ENCODE data around the gene MAP2.

Gene MAP2

DNA sequence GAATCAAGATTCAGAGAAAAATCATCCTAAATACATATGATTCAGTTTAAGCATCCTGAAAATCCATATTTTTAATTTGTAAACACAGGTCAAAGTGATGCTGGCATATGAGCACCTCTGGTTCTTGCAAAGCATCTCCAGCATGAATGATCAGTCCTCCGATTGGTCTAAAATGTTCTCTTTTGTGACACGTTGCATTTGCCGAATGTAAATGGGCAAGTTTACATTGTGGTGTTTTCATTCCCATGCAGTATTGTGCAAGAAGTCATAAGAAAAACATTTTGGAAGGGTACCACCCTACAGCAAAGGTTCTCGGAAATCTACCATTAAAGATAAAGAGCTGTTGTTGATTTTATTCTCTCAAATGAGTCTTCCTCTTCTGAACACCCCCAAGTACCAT, 239.8 kb downstream of the MAP2 start:
- DNase-seq, result no peak

DNA sequence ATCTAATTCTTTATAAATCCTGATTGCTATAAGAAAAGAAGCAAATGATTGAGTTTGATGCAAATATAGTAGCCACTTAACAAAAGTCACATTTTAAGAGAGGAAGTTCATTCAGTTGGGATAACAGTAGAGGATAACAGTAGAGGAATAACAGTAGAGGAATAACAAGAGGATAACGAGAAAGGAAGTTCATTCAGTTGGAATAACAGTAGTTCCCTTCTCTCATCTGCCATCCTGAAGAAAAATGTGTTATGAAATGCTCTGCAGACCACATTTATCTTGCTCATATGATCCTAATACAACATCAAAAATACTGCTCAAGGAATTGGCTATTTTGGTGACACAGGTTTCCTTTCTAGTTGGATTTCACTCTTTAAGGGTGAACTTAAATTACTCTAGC, 242.4 kb downstream of the MAP2 start:
- DNase-seq, result no peak

DNA sequence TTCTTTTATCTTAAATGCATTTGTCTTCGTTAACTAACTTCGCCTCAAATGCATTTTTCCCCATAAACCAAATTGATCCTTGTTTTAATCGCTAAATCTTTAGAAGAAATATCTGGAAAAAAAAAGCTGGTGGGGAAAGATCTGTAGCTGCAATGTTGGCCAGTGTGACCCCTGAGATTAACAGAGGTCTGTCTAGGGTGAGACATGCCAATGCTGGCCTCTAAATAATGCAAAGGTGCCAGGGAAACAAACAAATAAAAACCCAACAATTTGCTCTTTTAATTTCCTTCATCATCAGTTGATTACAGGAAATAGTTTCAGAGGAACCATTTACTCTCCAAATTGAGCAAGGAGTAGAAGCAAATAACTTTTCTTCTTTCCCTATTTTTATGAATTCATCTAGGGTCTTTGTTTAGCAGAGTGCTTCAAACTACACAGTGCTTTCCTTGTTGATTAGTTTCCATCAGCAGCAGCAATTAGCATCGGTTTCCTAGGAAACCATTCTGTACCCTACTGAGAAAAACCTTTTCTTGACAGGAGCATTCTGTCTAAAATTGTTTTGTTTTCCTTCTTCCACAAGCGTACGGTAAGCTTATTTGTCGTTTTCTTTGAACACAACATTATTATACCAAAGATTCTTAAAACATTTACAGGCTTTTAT, 247.3 kb downstream of the MAP2 start:
- DNase-seq, result no peak

DNA sequence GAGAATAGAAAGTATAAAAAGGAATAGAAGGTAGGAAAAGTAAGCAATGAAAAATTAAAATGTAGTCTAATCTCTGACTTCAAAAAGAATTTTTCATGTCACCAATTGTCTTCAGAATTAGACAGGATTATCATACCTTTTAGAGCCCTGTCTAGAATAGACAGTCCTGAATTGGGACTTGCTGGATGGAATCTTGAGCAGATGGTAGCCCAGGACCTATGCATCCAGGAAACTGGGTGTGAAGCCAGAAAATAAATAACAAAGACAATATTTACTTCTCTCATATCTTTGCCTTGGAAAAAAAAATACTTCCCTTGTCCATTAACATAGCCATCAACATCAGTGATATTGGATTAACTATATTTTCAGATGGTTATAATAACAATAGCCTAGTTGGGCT, 250.0 kb downstream of the MAP2 start:
- no peak for DNase-seq

DNA sequence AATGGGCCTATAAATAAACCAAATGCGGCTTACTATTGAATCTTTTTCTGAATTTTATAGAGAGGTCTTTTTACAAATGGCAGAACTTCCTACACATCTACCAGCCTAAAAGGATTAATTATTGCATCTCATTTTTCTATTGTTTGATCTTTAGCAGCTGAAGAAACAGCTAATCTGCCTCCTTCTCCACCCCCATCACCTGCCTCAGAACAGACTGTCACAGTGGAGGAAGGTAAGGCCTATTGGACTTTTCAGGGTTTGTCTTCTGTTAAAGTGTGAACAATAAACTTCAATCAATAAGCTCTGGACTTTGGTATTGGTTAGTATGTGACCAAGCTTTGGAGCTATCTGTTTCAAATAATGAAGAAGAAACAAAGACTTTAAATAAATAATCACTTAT, 256.7 kb downstream of the MAP2 start:
- DNase-seq, result no peak

DNA sequence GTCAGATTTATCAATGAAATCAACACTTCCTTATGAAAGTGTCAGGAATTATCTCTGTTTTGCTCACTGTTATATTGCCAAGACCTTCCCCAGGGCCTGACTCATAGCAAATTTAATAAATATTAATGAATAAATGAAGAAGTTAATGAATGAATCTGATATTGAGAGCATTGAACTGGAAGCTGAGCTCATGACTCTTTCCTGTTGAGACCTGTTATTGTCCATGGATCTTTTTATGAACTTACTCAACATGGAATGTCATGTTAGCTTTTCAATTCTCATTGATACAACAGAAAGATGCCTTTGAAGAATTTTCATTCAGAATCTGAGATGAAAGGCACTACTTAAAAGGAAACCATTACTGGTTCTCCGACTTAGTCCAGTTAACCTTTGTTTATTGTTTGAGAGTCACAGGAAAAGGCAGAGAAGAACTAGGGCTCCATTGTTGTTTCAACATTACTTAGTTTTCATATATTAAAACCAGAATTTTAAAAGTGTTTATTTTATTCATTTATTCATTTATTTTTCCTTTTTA, 257.4 kb downstream of the MAP2 start:
- DNase-seq, result no peak

DNA sequence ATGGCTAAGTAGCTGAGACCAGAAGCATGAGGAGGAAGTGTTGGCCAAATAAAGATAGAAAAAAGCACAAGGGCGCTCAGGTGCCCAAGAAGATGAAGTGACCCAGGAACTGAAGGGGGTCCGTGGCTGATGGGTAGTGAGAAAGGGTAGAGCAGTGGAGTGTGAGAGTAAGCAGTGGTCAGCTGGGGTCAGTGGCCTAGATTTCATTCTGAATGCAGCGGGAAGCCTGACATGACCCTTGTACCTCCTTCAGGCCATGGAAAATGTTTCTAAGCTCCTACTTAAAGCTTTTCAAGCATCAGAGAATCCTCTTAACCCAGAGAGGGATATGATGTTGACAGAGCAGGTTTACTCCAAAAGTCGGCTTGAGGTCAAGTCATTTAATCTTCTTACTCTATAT, 258.8 kb downstream of the MAP2 start:
- no peak for DNase-seq

DNA sequence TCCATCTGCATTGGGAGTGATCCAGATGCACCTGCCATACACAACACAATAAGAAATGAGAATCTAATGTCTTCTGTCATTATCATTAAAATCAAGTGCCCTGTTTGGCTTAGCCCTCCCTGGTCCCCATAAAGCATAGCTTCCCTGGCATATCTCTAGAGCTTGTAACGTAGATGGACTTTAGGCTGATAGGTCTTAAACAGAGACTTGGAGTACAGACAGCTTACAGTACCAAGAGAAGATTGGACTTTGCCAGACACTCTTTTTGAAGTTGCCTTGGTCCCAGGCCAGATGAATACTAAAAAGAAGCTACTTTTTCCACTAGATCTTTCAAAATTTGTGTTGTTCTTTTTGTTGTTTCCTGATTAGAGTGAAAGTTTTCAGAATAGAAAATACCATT, 261.5 kb downstream of the MAP2 start:
- DNase-seq, result no peak

DNA sequence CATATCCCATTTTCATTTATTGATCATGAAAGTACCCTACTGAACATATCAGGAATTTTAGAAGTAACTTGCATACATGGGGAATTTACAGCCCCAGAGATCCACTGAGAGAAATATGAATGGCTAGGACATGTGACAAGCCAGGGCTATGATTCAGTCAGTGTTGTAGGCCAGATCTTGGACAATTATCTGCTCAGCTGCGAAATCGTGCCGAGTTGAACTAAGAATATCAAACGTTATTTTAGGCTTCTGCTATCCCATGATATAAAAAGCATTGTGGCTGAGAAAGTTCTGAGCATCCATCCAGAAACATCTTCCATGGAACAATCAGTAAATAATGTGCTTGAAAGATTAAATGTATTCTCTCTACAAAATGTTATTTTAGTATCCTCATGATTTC, 262.1 kb downstream of the MAP2 start:
- DNase-seq, result no peak

DNA sequence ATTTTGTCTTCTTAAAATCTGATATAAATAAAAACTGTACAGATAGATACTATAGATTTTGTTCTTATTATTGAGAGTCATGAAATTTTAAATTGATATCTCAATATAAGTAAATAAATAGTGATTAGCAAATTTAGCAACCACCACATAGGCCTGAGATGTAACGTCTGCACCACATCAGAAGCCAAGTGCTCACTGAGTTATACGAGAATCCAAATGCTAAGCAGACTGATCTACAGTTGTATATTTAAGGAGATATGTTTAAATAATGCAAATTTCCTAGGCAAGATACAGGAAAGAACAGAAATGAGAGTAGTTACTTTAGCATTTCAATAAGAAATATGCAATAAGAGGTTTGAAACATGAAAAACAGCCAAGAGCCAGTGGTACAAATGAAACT, 262.6 kb downstream of the MAP2 start:
- DNase-seq, result no peak

DNA sequence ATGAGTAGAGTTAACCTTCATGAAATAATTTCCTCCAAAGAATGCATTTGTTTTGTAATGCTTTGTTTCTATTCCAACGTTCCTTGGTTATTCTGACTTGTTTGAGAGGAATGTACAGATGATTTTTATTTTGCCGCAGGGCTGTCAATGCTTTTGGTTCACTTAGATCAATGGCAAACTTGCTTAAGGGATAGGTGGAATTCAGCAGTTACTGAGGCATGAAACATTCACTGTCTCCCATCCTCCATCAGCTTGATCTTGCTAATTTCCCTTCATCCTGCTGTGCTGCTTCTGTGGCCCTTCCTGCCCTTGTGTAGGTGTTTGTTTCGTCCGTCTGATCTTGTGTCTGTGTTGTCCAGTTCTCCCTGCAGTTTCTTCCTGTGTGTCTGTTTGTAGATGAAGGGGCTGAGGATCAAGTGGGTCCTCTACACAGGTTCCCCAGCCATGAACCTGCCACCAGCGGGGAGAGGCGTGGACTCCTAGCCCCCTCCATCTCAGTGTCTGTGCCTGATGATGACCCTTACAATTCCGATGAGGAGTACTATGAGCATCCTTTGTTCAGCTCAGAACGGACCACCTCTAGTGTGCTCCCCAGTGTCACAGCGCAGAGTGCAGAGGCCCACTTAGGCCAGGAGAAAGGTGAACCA, 263.6 kb downstream of the MAP2 start:
- DNase-seq, result no peak

DNA sequence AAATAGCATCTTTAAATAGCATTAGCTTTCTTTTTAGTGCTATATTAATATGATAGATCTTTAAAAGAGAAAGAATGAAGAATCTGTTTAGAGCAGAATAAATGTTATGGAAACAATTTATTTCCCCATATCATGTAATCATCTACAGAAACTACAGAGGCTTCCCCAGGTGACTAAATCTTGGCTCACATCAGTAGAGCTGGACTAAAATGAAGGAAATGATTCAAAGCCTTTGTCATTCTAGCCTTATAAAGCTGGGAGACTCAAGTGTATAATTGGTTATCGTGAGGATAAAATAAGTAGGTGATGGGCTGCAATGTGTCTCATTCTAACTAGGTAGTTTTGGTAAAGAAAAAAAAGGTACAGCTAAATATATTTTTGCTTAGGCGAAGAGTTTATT, 264.5 kb downstream of the MAP2 start:
- no peak for DNase-seq

DNA sequence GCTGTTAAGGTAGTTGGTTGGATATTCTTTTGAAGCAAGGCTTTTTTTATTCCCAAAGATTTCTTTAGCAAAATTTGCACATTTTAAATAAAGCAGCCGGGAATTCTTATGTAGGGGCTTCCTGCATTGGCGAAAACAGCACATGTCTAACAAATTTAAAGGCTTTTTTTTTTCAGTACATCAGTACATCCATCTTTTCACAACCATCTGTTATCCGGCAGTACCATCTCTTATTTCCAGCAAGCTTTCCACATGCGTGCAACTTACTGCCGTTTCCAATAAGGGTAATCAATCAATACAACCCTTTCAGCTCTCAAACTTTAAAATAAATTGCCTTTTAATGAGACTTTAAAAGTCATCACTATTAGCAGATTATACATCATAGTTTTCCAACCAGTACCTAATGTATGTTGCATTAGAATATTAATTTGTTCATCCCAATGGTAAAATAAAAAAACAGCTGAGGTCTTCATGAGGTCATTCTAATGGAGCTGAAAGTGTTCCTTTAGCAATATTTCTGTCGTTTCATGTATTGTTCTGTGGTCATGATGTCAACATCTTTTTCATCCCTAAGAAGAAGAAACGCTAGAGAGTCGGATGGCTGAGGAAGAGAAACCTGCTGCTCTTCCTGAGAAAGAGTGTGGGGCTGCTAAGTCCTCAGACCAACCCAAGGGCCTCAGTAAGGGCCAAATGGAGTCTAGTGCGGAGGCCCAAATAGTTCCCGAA, 266.3 kb downstream of the MAP2 start:
- DNase-seq, result no peak

DNA sequence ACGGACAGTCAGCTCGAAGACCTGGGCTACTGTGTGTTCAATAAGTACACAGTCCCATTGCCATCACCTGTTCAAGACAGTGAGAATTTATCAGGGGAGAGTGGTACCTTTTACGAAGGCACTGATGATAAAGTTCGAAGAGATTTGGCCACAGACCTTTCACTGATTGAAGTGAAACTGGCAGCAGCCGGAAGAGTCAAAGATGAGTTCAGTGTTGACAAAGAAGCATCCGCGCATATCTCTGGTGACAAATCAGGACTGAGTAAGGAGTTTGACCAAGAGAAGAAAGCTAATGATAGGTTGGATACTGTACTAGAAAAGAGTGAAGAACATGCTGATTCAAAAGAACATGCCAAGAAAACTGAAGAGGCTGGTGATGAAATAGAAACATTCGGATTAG, 270.9 kb downstream of the MAP2 start:
- no peak for DNase-seq

DNA sequence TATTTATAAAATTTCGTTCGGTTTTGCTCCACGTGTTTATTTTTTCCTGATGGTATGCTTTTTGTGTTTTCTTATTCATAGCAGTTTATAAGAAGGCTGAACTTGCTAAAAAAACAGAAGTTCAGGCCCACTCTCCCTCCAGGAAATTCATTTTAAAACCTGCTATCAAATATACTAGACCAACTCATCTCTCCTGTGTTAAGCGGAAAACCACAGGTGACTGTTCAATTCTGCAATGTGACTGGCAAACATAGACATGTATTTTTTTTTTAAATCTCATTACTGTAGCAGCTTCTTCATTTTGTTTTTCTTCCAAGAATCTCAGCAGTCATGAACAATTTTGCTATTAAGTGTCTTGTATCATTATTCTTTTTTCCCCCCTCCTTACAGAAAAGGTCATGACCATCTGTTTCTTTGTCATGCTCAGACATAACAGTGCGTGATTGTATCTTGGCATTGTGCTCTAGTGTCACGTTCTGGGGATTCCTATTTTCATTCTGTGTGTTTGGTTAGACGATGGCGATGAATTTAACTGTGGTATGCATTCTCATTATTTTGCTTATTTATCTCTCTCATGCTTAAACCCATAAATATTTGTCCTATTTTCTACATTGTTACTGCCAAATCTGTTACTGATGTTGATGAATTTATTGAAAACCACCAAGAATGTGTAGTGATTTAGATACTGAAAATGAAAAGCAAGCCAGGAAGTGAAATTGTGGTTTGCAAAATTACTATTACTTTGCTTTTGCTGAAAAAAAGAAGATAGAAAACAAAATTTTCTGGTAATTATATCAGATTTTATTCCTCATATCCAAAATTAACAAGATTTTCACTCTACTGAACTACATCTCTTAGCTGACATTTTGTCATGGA, 273.2 kb downstream of the MAP2 start:
- DNase-seq, result no peak

DNA sequence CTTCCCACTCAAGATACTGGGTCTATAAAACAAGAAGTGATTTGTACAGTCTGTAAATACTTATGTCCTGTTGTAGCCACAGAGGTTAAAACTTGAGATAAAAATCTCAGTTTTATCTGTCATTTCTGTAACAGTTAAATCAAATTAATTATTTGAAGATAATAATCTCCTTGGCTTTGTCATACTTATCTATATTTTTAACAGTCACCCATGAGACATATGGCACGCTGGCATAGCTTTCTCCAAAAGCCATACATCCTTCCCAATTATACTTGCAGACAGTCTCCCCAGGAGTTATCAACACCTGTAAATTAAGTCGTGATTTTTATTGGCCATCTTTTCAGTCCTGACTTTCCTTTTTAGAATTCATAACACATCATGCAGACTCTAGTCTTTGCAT, 278.9 kb downstream of the MAP2 start:
- no peak for DNase-seq

DNA sequence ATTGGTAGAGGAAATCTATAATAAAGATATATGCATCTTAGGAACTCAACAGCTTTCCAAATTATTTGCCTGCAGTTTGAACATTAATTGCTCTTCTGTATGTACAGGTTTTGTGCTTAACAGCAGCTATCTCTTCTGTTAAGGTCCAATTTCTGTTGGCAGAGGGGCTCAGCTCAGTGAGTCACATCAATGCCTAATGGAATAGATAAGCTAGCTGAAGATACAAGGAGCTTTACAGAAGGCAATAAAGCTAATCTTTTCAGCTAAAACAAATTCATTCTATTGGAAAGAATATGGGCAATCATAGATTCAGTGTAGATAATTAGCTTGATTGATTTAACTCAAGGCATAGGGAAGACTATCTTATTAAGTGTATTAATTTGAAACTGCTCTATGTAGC, 289.4 kb downstream of the MAP2 start:
- no peak for DNase-seq

DNA sequence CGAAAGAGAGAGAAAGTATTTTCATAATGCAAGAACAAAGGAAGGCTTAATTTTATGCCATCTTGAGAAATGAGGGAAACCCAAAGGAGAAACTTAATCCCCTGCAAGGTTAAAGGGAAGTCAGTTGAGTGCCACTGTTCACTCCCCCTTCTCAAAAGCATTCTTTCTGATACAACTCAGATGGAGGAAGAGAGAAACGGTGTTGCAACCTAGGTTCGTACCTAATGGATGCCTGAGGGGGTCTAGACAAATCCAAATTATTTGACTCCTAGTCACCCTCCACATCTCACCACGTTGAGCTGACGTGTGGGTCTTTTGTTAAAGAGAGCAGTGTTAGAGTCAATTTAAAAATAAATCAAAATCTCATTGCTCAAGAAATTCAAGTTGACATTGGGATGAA, 295.2 kb downstream of the MAP2 start:
- no peak for DNase-seq

DNA sequence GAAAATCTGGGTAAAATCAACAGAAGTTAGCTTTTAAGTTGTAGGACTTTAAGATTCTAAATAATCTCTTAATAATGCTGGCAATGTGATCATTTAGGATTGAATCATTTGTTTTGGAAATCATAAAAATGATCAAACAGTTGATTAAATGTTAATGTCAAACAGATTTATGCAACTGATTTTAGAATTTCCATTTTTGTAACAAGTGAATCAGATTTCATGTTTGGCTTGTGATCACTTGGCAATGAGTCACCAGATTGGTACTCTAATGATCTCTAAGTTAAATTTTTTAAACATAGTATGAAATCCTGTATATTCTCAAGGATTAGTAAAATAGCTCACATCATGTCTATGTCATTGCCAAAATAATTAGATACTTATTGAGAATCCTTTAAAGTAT, 297.6 kb downstream of the MAP2 start:
- no peak for DNase-seq

DNA sequence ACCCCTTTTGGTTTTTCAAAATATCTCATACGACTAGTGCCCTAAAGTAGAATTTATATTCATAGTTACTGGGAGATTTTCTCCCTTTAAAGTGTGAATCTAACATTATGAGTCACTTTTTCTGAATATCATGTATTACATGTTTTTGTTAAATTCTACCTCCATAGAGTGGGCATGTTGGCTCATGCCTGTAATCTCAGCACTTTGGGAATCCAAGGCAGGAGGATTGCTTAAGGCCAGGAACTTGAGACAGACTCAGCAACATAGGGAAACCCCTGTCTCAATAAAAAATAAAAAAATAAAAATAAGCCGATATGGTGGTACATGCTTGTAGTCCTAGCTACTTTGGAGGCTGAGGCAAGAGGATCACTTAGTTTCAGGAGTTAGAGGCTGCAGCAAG, 302.5 kb downstream of the MAP2 start:
- no peak for DNase-seq

DNA sequence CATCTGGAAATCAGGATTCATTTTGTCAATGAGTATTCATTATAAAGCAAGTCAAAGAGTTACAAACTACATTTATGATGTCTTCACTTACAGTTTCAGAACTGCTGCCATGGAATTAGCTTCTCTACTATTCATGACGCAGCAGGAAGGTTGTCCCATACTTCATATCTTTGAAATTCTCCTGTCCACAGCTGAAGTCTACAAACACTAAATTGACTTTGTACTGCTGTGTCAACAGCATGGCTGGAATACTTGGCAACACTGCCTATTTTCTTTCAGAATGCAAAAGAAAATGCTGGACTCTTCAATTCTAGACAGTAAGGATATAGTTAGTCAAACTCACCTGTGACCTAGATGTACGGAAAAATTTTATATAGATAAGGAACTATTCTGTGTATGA, 303.2 kb downstream of the MAP2 start:
- DNase-seq, result no peak

DNA sequence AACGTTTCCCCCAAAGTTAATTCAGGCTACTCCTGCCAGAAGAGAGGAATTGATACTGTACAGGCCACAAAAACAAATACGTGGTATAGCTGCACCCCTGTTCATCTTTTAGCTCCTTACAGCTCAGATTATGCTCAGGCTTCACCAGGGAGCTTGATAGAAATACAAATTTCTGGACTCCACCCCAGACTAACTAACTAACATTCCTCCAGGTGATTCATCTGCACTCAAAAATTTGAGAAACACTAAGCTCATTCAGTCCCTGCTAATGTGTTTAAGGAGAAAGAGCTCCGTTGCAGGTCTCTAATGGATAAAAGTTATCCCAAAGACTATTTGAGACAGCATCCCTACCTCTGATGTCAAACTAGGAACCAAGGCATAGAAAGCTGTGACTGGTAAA, 311.0 kb downstream of the MAP2 start:
- DNase-seq, result no peak

DNA sequence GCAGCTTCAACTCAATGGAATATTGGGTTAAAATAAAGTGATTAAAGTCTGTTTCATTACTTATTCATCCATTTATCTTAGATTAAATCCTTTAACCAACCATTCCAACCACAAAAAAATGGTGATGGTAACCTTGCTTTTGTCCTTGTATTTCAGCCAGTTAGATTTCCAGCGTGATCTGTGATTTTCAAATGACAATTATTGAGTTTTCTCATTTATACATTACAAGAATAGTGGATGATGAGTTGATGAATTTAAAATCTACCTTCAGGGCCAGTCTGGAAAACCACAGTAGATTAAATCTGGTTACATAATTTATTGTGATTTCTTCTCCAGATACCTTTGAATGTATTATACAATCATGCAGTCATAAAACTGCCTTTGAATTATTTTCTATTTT, 318.1 kb downstream of the MAP2 start:
- no peak for DNase-seq
